ENCODE measurements around the gene KIF25. TPM values are rescaled to one million over a fixed set of nuclear protein-coding genes. Genes with fewer than 3 reads are reported as not detected.
A peak's percentile ranks its signal among the peaks of the same experiment; 100 is the strongest.

Gene KIF25
- total RNA-seq, 3 donors from 2014 or later: 0.66 TPM; not detected in 2

- peaks cover 6% of the 10 kb centered on the region in 2 donors for H3K9me3 ChIP-seq
- TF ChIP-seq CTCF (IDR thresholded peaks at IDR 0.05) (no peak), POLR2A (IDR thresholded peaks at IDR 0.05) (no peak), POLR2AphosphoS5 (IDR thresholded peaks at IDR 0.05) (no peak)
- peak in 1 of 2 donors; percentile 39 for DNase-seq (ENCODE audit: low spot score in 2 of 2)
- H3K27ac ChIP-seq: peak overlapping the region in 1 of 2 donors; percentile 19
- H3K4me3 ChIP-seq: no peak overlapping the region
- no peaks in the 10 kb centered on the region for H3K4me1 ChIP-seq
- no peaks in the 10 kb centered on the region for H3K36me3 ChIP-seq
- intact Hi-C loops (cut with DNase I; ENCODE audit: low total_unique reads): no loop called here
- H3K27me3 ChIP-seq: no peaks in the 10 kb centered on the region
These were observed 90.9 kb downstream of the KIF25 start for GRCh38 chr6:168088161-168089053.

- intact Hi-C loops (cut with DNase I; ENCODE audit: low total_unique reads): no loop called here
- H3K36me3 ChIP-seq: no peaks in the 10 kb centered on the region
- H3K27me3 ChIP-seq: no peaks in the 10 kb centered on the region
- peaks cover 6% of the 10 kb centered on the region in 2 donors for H3K9me3 ChIP-seq
- no peak overlapping the region for H3K27ac ChIP-seq
- no peaks in the 10 kb centered on the region for H3K4me1 ChIP-seq
- H3K4me3 ChIP-seq: no peak overlapping the region
- TF ChIP-seq POLR2A (IDR thresholded peaks at IDR 0.05) (no peak), CTCF (IDR thresholded peaks at IDR 0.05) (no peak), POLR2AphosphoS5 (IDR thresholded peaks at IDR 0.05) (no peak)
- DNase-seq (ENCODE audit: low spot score in 2 of 2): no peak
These were observed 92.0 kb downstream of the KIF25 start for GRCh38 chr6:168089186-168090063.

GRCh38 chr6:168090064-168090690 is 92.7 kb downstream of the KIF25 start:
- no peaks in the 10 kb centered on the region for H3K36me3 ChIP-seq
- no peaks in the 10 kb centered on the region for H3K4me1 ChIP-seq
- no peak overlapping the region for H3K4me3 ChIP-seq
- TF ChIP-seq POLR2A (IDR thresholded peaks at IDR 0.05) (no peak), CTCF (IDR thresholded peaks at IDR 0.05) (no peak), POLR2AphosphoS5 (IDR thresholded peaks at IDR 0.05) (no peak)
- DNase-seq (ENCODE audit: low spot score in 2 of 2): no peak
- H3K9me3 ChIP-seq: peaks cover 6% of the 10 kb centered on the region in 2 donors
- no peaks in the 10 kb centered on the region for H3K27me3 ChIP-seq
- intact Hi-C loops (cut with DNase I; ENCODE audit: low total_unique reads): no loop called here
- no peak overlapping the region for H3K27ac ChIP-seq

- TF ChIP-seq POLR2AphosphoS5 (IDR thresholded peaks at IDR 0.05) (no peak), CTCF (IDR thresholded peaks at IDR 0.05) (no peak), POLR2A (IDR thresholded peaks at IDR 0.05) (no peak)
- Histone ChIP-seq H3K4me3 (no peak overlapping the region), H3K27ac (no peak overlapping the region), H3K27me3 (no peaks in the 10 kb centered on the region), H3K36me3 (no peaks in the 10 kb centered on the region), H3K9me3 (peaks cover 6% of the 10 kb centered on the region in 2 donors), H3K4me1 (no peaks in the 10 kb centered on the region)
- intact Hi-C loops (cut with DNase I; ENCODE audit: low total_unique reads): no loop called here
- no peak for DNase-seq (ENCODE audit: low spot score in 2 of 2)
These were observed 93.2 kb downstream of the KIF25 start for GRCh38 chr6:168090706-168091105.

Measured in breast epithelium (tissue), 4 donors.